Mucosa of descending colon (tissue), 3 donors: ENCODE results near the gene AGT. TPM values are rescaled to one million over a fixed set of nuclear protein-coding genes. Genes with fewer than 3 reads are reported as not detected.

Experiments used
- ATAC-seq: fragments of 200-7000 bp; cut with Tn5 transposase; one replicate; pipeline ENCODE4 v1.9.1; 2020; ENCODE audit warnings: mild to moderate bottlenecking, moderate library complexity
- DNase-seq, 3 donors: peaks; one replicate each; pipeline ENCODE4 v3.0.0-alpha.2; 2020
- H3K36me3 ChIP-seq: fragments of 200-600 bp; one replicate; pipeline ENCODE4 v1.8.0; 2021; ENCODE audit warnings: low read depth, mild to moderate bottlenecking
- H3K4me1 ChIP-seq: fragments of 200-600 bp; one replicate; pipeline ENCODE4 v1.8.0; 2021; ENCODE audit warnings: low read depth, mild to moderate bottlenecking
- H3K4me3 ChIP-seq: fragments of 200-600 bp; one replicate; pipeline ENCODE4 v1.8.0; 2021; ENCODE audit warnings: mild to moderate bottlenecking
- H3K9me3 ChIP-seq: fragments of 200-600 bp; one replicate; pipeline ENCODE4 v1.8.0; 2021; ENCODE audit warnings: mild to moderate bottlenecking
- CTCF ChIP-seq: fragments of 200-600 bp; IDR thresholded peaks from one replicate; pipeline ENCODE4 v1.8.0; 2022; ENCODE audit warnings: antibody characterized with exemption, mild to moderate bottlenecking
- intact Hi-C, 2 donors: fragments of 100-400 bp; cut with DNase I in 1 of 2; cut with micrococcal nuclease in 1 of 2; formaldehyde crosslinking; loops; one replicate each; pipeline versions ENCODE4 v1.11.0 to v1.11.1; 2022; cut with DNase I, micrococcal nuclease
- long read RNA-seq, 2 donors: library from polyadenylated mRNA; unstranded; transcript quantifications; one replicate each; pipeline ENCODE4 v2.0.0, GENCODE V29; 2019 to 2021
- total RNA-seq, 3 donors: library from RNA; stranded (reverse); fragmentation: NEBNext Ultra II Directional in 2 of 3; extraction: Animal tissue kit (Norgen Biotek cat#: 25700) in 2 of 3; gene quantifications; one replicate each; pipeline versions ENCODE4 v1.2.1 to v1.2.4, GENCODE V29; 2021 to 2023
- donor health status: DM: no; HTN: no; CAD: no; lungs with moderate emphysema.
- donor health status: DM: no; HTN: no; CAD: no.
- donor health status: DM: no; HTN: yes; CAD: no.

The AGT gene
- total RNA-seq = 1 to 10 TPM; 1.0 to 4.8 (median 1.1) TPM
- long read RNA-seq, donor 1, partial matches to known transcripts = 1 of 3 reads
- long read RNA-seq, donor 1, other reads (novel, unspliced or antisense) = 0 of 3 reads
- long read RNA-seq, donor 2, partial matches to known transcripts = 0 of 4 reads
- long read RNA-seq, donor 2, other reads (novel, unspliced or antisense) = 1 of 4 reads

- ATAC-seq = peak; percentile 69
Measured at GRCh38 chr1:230713915-230714764, at the start of gene AGT. Gene AGT (minus strand): TSS chr1:230714122. CDS start chr1:230710823, 3,299 bp downstream.

GRCh38 chr1:230761443-230762167, 47.7 kb upstream of the AGT start:
- no peak for ATAC-seq
- no peaks in the 10 kb centered on the region for H3K9me3 ChIP-seq
- H3K4me1 ChIP-seq = no peaks in the 10 kb centered on the region
- TF ChIP-seq CTCF = no peak
- no peak for DNase-seq
- H3K4me3 ChIP-seq = no peak overlapping the region
- H3K36me3 ChIP-seq = no peaks in the 10 kb centered on the region
- intact Hi-C loops = no loop called here

More at GRCh38 chr1:230713915-230714764, at the start of gene AGT:
- no peaks in the 10 kb centered on the region for H3K36me3 ChIP-seq
- DNase-seq = peak in 2 of 3 donors; percentile 46 to 50
- H3K4me3 ChIP-seq = no peak within 1 kb of the TSS
- H3K9me3 ChIP-seq = no peaks in the 10 kb centered on the region
- intact Hi-C loops = no loop called here
- no peak for TF ChIP-seq CTCF
- H3K4me1 ChIP-seq = peaks cover 3% of the 10 kb centered on the region

GRCh38 chr1:230760360-230760827, 46.5 kb upstream of the AGT start:
- Histone ChIP-seq H3K36me3 (no peaks in the 10 kb centered on the region), H3K4me1 (no peaks in the 10 kb centered on the region), H3K4me3 (no peak overlapping the region), H3K9me3 (no peaks in the 10 kb centered on the region)
- DNase-seq (peak in 1 of 3 donors; percentile 36), ATAC-seq (peak; percentile 39)
- TF ChIP-seq CTCF = no peak
- intact Hi-C loops = no loop called here

- no peaks in the 10 kb centered on the region for H3K4me1 ChIP-seq
- DNase-seq = no peak
- no peak for ATAC-seq
- intact Hi-C loops = no loop called here
- no peaks in the 10 kb centered on the region for H3K36me3 ChIP-seq
- no peak for TF ChIP-seq CTCF
- H3K9me3 ChIP-seq = no peaks in the 10 kb centered on the region
- H3K4me3 ChIP-seq = no peak overlapping the region
Measured at GRCh38 chr1:230759369-230760065, 45.6 kb upstream of the AGT start.

- no peak for TF ChIP-seq CTCF
- intact Hi-C loops = no loop called here
- Histone ChIP-seq H3K9me3 (no peaks in the 10 kb centered on the region), H3K4me1 (no peaks in the 10 kb centered on the region), H3K36me3 (no peaks in the 10 kb centered on the region), H3K4me3 (no peak overlapping the region)
- DNase-seq = no peak
- ATAC-seq = no peak
Measured at GRCh38 chr1:230758709-230759368, 44.9 kb upstream of the AGT start.
